ENCODE results near the gene FA2H. TPM values are rescaled to one million over a fixed set of nuclear protein-coding genes. Genes with fewer than 3 reads are reported as not detected.

Gene FA2H
- total RNA-seq, 1 donor from 2014 or later = 3.3 TPM

- no peaks in the 10 kb centered on the region for H3K9me3 Mint-ChIP-seq (ENCODE audit: low read depth)
- no peaks in the 10 kb centered on the region for H3K36me3 Mint-ChIP-seq (ENCODE audit: insufficient read depth)
- no peak overlapping the region for H3K27ac Mint-ChIP-seq
- no peaks in the 10 kb centered on the region for H3K4me1 Mint-ChIP-seq (ENCODE audit: low read depth)
- no peak overlapping the region for H3K4me3 Mint-ChIP-seq (ENCODE audit: low read depth)
- no peak for TF ChIP-seq CTCF (IDR thresholded peaks at IDR 0.05; ENCODE audit: unreplicated experiment)
- no peaks in the 10 kb centered on the region for H3K27me3 Mint-ChIP-seq
- no peak for DNase-seq (ENCODE audit: low spot score, unreplicated experiment)
These were observed 58.3 kb downstream of the FA2H start for GRCh38 chr16:74716355-74716754.

- H3K4me1 Mint-ChIP-seq (ENCODE audit: low read depth) = no peaks in the 10 kb centered on the region
- no peaks in the 10 kb centered on the region for H3K36me3 Mint-ChIP-seq (ENCODE audit: insufficient read depth)
- no peak overlapping the region for H3K4me3 Mint-ChIP-seq (ENCODE audit: low read depth)
- DNase-seq (ENCODE audit: low spot score, unreplicated experiment) = no peak
- H3K27me3 Mint-ChIP-seq = no peaks in the 10 kb centered on the region
- H3K9me3 Mint-ChIP-seq (ENCODE audit: low read depth) = no peaks in the 10 kb centered on the region
- H3K27ac Mint-ChIP-seq = no peak overlapping the region
- TF ChIP-seq CTCF (IDR thresholded peaks at IDR 0.05; ENCODE audit: unreplicated experiment) = no peak
These were observed 60.7 kb downstream of the FA2H start for GRCh38 chr16:74713876-74714275.

GRCh38 chr16:74713325-74713724 lies 61.3 kb downstream of the FA2H start:
- DNase-seq (ENCODE audit: low spot score, unreplicated experiment) = no peak
- no peak for TF ChIP-seq CTCF (IDR thresholded peaks at IDR 0.05; ENCODE audit: unreplicated experiment)
- H3K27me3 Mint-ChIP-seq = peaks cover 1% of the 10 kb centered on the region
- H3K9me3 Mint-ChIP-seq (ENCODE audit: low read depth) = no peaks in the 10 kb centered on the region
- no peak overlapping the region for H3K27ac Mint-ChIP-seq
- H3K4me1 Mint-ChIP-seq (ENCODE audit: low read depth) = no peaks in the 10 kb centered on the region
- H3K4me3 Mint-ChIP-seq (ENCODE audit: low read depth) = no peak overlapping the region
- no peaks in the 10 kb centered on the region for H3K36me3 Mint-ChIP-seq (ENCODE audit: insufficient read depth)

GRCh38 chr16:74711938-74712337 lies 62.7 kb downstream of the FA2H start:
- TF ChIP-seq CTCF (IDR thresholded peaks at IDR 0.05; ENCODE audit: unreplicated experiment) = no peak
- H3K4me3 Mint-ChIP-seq (ENCODE audit: low read depth) = no peak overlapping the region
- DNase-seq (ENCODE audit: low spot score, unreplicated experiment) = no peak
- no peaks in the 10 kb centered on the region for H3K36me3 Mint-ChIP-seq (ENCODE audit: insufficient read depth)
- H3K9me3 Mint-ChIP-seq (ENCODE audit: low read depth) = no peaks in the 10 kb centered on the region
- no peak overlapping the region for H3K27ac Mint-ChIP-seq
- no peaks in the 10 kb centered on the region for H3K4me1 Mint-ChIP-seq (ENCODE audit: low read depth)
- peaks cover 5% of the 10 kb centered on the region for H3K27me3 Mint-ChIP-seq

- no peaks in the 10 kb centered on the region for H3K36me3 Mint-ChIP-seq (ENCODE audit: insufficient read depth)
- H3K27ac Mint-ChIP-seq = no peak overlapping the region
- no peak for TF ChIP-seq CTCF (IDR thresholded peaks at IDR 0.05; ENCODE audit: unreplicated experiment)
- no peak overlapping the region for H3K4me3 Mint-ChIP-seq (ENCODE audit: low read depth)
- no peaks in the 10 kb centered on the region for H3K9me3 Mint-ChIP-seq (ENCODE audit: low read depth)
- peaks cover 5% of the 10 kb centered on the region for H3K27me3 Mint-ChIP-seq
- no peak for DNase-seq (ENCODE audit: low spot score, unreplicated experiment)
- H3K4me1 Mint-ChIP-seq (ENCODE audit: low read depth) = no peaks in the 10 kb centered on the region
These were observed 64.2 kb downstream of the FA2H start for GRCh38 chr16:74710401-74710800.
